HUES64 (cell line): ENCODE data around the gene HERPUD1.
"Not testable (repeated sequence)": the region's sequence is repeated elsewhere in the genome, so short reads cannot be mapped to it uniquely, and the experiment has no call there.

Experiments
- H3K27ac ChIP-seq: 2 replicates; pipeline ENCODE4 v1.7.0; 2013; ENCODE audit warnings: low read depth, low read length, inconsistent platforms
- H3K27me3 ChIP-seq: 2 replicates; pipeline ENCODE4 v1.6.1; 2013; ENCODE audit warnings: mild to moderate bottlenecking, low read length; ENCODE audit not compliant: insufficient read depth
- H3K36me3 ChIP-seq: 2 replicates; pipeline ENCODE4 v1.6.1; 2013; ENCODE audit warnings: mild to moderate bottlenecking, low read length; ENCODE audit not compliant: insufficient read depth
- H3K4me1 ChIP-seq: 2 replicates; pipeline ENCODE4 v1.6.1; 2013; ENCODE audit warnings: mild to moderate bottlenecking, low read length, moderate library complexity; ENCODE audit not compliant: insufficient read depth
- H3K4me3 ChIP-seq: 2 replicates; pipeline ENCODE4 v1.5.1; 2013; ENCODE audit warnings: mild to moderate bottlenecking, low read length, moderate library complexity
- H3K9ac ChIP-seq: 2 replicates; pipeline ENCODE4 v1.6.1; 2013; ENCODE audit warnings: mild to moderate bottlenecking, low read depth, low read length
- H3K9me3 ChIP-seq: 2 replicates; pipeline ENCODE4 v1.6.1; 2013; ENCODE audit warnings: low read depth, low read length; ENCODE audit not compliant: insufficient read depth
- WGBS: fragments of 150-250, 120-280 bp; methylation state at CpG from one replicate; pipeline ENCODE4 v1.1.7; 2013; ENCODE audit warnings: missing lambda C conversion rate; 5-methylcytosine and 5-hydroxymethylcytosine counted together

The HERPUD1 gene

DNA sequence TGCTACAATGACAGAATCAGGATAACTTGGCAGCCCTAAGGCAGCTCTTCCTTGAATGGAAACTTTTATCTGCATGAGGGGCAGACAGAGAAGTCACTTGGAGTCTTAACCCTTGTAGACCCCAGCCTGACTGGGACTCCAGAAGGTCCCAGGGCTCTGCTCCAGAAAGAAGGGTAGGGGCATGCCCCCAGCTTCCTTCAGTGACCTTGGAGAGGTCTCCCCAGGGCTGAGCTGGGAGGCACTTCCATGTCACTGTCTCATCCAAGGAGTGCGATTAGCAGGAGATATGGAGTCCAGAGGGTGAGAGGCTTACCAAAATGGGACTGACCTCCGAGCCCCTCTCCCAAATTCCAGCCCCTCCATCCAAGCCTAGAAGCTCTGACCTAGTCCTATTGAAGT is 54.0 kb downstream of the HERPUD1 start:
- no peak overlapping the region for H3K9ac ChIP-seq
- H3K9me3 ChIP-seq: no peaks in the 10 kb centered on the region
- no peaks in the 10 kb centered on the region for H3K36me3 ChIP-seq
- no peak overlapping the region for H3K4me3 ChIP-seq
- H3K27me3 ChIP-seq: peaks cover 35% of the 10 kb centered on the region
- no peaks in the 10 kb centered on the region; the same call in 1 of the 2 replicates for H3K4me1 ChIP-seq
- 89% methylated on average over 1 of the region's 2 CpGs for WGBS
- H3K27ac ChIP-seq: no peak overlapping the region

DNA sequence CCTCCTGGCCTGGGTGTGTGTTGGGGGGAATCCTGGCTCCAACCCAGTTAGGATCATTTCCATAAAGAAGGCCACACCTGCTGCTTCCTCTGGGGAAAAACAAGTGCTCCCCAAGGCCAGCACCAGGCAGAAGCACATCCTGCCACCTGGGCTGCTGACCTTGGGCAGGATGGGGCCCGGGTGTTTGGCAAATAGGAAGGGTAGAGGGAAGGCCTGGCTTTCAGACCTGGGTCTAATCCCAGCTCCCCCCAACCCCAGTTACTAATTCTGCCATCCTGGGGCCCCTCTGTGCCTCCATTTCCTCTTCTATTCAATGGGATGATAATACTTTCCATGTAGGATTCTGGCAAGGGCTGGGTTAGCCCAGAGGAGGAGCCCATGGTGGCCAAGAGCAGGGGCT is 54.4 kb downstream of the HERPUD1 start:
- H3K27ac ChIP-seq: no peak overlapping the region
- no peak overlapping the region for H3K9ac ChIP-seq
- no CpG with 5 or more reads among the region's 1 CpG for WGBS
- H3K36me3 ChIP-seq: no peaks in the 10 kb centered on the region
- peaks cover 38% of the 10 kb centered on the region for H3K27me3 ChIP-seq
- H3K4me1 ChIP-seq: no peaks in the 10 kb centered on the region; the same call in 1 of the 2 replicates
- no peak overlapping the region for H3K4me3 ChIP-seq
- no peaks in the 10 kb centered on the region for H3K9me3 ChIP-seq

DNA sequence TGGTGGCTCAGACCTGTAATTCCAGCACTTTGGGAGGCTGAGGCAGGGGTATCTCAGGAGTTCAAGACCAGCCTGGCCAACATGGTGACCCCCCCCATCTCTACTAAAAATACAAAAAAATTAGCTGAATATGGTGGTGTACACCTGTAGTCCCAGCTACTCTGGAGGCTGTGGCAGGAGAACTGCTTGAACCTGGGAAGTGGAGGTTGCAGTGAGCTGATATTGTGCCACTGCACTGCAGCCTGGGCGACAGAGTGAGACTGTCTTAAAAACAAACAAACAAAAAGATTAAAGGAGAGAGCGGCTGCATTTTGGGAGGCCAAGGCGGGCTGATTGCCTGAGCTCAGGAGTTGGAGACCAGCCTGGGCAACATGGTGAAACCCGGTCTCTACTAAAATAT is 55.0 kb downstream of the HERPUD1 start:
- H3K27me3 ChIP-seq: peaks cover 38% of the 10 kb centered on the region
- not testable (repeated sequence) for H3K36me3 ChIP-seq, H3K9me3 ChIP-seq, H3K27ac ChIP-seq, H3K9ac ChIP-seq, H3K4me1 ChIP-seq, H3K4me3 ChIP-seq
- WGBS: 92% methylated on average over 4 of the region's 4 CpGs

DNA sequence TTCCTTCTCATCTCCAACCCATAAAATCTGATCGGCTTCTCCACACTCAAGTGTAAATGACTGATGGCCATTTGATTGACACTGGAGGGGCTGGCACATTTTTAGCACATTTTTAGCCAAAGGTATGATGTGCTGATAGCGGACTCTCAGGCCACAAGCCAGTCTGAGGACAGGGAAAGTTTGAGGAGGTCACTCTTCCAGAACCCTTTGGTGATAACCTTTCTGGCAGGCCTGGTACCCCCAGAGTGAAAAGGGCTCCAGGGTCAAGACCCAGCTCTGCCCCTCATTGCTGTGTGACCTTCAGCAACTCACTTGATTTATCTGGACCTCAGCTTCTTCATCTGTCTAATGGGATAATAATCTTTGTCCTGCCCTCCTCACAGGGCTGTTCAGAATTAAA is 55.8 kb downstream of the HERPUD1 start:
- Histone ChIP-seq H3K27ac (no peak overlapping the region), H3K4me3 (no peak overlapping the region), H3K36me3 (no peaks in the 10 kb centered on the region), H3K4me1 (no peaks in the 10 kb centered on the region; the same call in 1 of the 2 replicates), H3K9ac (no peak overlapping the region), H3K9me3 (no peaks in the 10 kb centered on the region), H3K27me3 (peaks cover 38% of the 10 kb centered on the region)
- 89% methylated on average over 2 of the region's 2 CpGs for WGBS

DNA sequence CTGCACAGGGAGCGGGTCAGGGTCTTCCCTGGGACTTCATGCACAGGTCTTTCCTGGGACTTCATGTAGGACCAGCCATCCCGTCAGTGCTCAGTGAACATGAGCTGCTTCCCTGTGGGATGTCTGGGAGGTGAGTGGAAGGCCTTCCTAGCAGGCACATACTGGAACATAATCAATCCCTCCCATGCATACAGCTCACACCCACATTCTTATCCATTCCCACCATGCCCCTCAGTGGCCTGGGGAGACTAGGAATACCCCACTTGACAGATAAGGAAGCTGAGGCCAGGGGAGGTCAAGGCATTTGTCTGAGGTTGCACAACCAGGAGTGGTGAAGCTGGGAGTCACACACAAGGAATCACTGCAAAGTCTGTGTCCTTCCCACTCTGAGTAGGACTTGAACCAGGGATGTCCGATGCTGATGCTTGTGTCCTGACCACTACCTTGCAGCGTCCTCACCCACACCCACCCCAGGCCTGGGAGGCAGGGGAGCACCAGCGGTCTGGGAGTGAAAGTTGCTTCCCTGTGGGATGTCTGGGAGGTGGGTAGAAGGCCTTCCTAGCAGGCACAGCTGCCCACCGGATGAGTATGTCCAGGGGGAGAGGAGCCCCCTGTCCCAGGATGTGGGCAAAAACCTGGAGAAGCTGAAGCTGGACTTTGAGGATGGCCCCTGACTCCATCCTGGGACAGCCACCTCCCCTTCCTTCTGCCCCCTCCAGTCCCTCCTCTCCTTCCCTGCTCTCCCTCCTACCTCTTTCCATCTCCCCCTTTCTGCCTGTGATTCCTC is 56.4 kb downstream of the HERPUD1 start:
- peak overlapping the region; percentile 62 for H3K4me3 ChIP-seq
- 79% methylated on average over 5 of the region's 6 CpGs for WGBS

DNA sequence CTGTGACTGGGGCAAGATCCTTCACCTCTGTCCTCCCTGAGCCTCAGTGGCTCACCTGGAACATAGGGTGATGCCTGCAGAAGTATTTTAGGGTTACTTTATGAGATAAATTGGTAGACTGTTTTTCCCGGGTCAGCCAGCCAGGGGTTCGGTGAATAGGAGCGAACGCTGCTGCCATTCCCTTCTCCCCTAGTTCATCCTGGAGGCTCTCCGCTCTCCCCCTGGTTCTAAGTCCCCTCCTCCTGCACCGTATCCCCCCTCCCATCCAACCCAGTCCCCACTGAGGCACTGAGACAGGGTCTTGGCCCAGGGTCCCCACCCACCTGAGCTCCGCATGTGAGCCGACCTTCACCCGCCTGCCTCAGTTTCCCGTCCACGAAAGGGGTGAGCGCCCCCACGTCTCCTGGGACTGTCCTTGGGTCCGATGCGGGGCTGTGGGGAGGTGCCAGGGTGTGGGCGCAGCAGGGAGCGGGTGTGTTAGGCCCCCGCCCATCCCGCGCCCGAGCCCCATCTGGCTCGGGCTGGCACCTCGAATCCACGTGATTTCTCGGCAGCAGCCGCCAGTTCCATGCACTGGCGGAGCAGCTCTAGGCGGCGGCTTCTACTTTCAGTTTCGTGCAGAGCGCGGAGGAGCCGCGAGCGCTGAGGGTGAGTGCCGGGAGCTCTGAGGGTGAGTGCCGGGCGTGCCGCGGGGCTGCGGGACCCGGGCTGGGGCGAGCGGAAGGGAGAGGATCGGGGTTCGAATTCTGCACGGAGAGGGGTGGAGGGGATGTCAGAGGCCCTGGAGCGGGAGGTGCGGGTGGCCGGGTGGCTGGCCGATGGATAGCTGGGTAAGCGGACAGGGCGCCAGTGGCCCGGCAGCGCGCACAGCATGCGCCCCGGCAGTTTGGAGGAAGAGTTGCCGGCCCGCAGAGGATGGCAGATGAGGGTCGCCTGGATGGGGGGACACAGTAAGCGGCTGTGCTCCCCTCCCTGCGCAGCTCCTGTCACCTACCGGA is 57.3 kb downstream of the HERPUD1 start, which contains the start of gene NLRC5:
Gene NLRC5, plus strand, starts transcription at position 610 of the 998 bp plus-strand sequence. CDS start 31,156 bp downstream, outside the sequence.
- Histone ChIP-seq H3K9me3 (no peaks in the 10 kb centered on the region), H3K36me3 (no peaks in the 10 kb centered on the region), H3K9ac (peak within 1 kb of the TSS; percentile 47), H3K27me3 (peaks cover 39% of the 10 kb centered on the region), H3K4me1 (no peaks in the 10 kb centered on the region), H3K27ac (no peak within 1 kb of the TSS), H3K4me3 (peak within 1 kb of the TSS; percentile 62)
- WGBS: 7% methylated on average over 64 of the region's 64 CpGs

More for the DNA sequence above, 56.4 kb downstream of the HERPUD1 start:
- Histone ChIP-seq H3K9ac (no peak overlapping the region), H3K27ac (no peak overlapping the region), H3K36me3 (no peaks in the 10 kb centered on the region), H3K9me3 (no peaks in the 10 kb centered on the region), H3K27me3 (peaks cover 38% of the 10 kb centered on the region), H3K4me1 (no peaks in the 10 kb centered on the region; the same call in 1 of the 2 replicates)

DNA sequence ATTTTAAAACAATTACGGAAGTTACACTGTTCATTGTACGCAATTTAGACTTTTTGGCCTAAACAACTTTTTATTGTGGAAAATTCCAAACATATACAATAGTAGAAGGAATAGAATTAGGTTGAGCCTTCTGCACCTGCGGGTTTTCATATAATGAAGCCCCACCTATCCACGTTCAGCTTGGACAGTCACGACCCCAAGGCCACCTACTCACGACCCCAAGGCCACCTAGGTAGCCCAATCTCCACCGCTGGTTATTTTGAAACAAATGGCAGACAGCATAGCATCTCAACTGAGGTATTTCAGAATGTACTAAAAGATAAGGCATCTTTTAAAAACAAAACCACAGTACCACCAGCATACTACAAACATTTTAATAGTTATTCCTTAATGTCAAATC is 58.0 kb downstream of the HERPUD1 start:
- H3K9me3 ChIP-seq: no peaks in the 10 kb centered on the region
- peak overlapping the region; percentile 62 for H3K4me3 ChIP-seq
- no peaks in the 10 kb centered on the region for H3K4me1 ChIP-seq
- WGBS: 70% methylated on average over 7 of the region's 7 CpGs
- H3K36me3 ChIP-seq: no peaks in the 10 kb centered on the region
- peaks cover 41% of the 10 kb centered on the region for H3K27me3 ChIP-seq
- H3K27ac ChIP-seq: no peak overlapping the region
- H3K9ac ChIP-seq: no peak overlapping the region; the same call in 1 of the 2 replicates

DNA sequence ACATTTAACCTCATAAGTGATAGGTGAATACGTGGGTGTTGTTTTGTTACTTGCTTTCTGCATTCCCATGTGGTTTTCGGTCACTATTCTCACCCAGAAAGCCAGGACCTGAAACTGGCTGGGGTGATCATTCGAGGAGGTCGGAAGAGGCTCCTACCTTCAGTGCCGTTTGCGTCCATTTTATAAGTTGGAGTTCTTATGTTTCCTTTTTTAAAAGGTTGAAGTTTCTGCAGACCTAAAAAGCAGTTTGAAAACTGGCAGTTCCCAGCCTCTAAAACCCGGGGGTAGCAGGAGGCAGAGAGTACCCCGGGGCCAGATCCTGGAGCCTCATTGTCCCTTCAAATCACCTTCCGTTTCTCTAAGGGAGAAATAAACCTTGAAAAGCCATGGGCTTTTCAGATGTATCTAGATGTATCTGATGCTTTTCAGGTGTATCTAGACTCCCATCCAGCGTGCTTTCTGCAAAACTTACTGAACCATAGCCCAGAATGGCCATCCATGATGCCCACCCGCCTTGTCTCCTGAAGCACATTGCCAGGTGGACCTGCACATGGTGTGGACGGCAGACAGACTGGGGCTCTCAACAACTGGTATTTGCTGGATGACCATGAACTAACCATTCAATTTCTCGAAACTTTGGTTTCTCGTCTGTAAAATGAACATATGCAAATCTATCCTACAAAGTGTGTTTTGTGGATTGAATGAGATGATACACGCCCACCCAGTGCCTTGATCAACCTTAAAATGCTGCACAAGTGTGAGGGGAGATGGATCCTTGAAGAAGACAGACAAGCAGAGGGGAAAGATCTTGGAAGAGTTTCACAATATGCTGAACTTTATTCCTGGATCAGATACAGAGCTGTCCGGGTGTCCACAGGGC is 58.7 kb downstream of the HERPUD1 start:
- WGBS: 90% methylated on average over 16 of the region's 16 CpGs
- H3K4me3 ChIP-seq: no peak overlapping the region
- peaks cover 41% of the 10 kb centered on the region for H3K27me3 ChIP-seq
- no peak overlapping the region for H3K27ac ChIP-seq
- H3K36me3 ChIP-seq: no peaks in the 10 kb centered on the region
- no peaks in the 10 kb centered on the region for H3K9me3 ChIP-seq
- no peak overlapping the region for H3K9ac ChIP-seq
- no peaks in the 10 kb centered on the region for H3K4me1 ChIP-seq

DNA sequence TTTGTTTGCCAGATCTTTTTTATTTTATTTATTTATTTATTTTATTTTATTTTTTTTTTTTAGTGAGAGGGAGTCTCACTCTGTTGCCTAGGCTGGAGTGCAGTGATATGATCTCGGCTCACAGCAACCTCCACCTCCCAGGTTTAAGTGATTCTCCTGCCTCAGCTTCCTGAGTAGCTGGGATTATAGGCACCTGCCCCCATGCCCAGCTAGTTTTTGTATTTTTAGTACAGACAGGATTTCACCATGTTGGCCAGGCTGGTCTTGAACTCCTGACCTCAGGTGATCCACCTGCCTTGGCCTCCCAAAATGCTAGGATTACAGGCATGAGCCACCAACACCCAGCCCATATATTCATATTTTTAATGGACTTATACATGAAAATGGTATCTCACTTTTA is 60.5 kb downstream of the HERPUD1 start:
- not testable (repeated sequence) for H3K9ac ChIP-seq, H3K4me3 ChIP-seq, H3K9me3 ChIP-seq, H3K4me1 ChIP-seq, H3K36me3 ChIP-seq, H3K27ac ChIP-seq
- peaks cover 41% of the 10 kb centered on the region for H3K27me3 ChIP-seq
- 92% methylated on average over 1 of the region's 1 CpG for WGBS

DNA sequence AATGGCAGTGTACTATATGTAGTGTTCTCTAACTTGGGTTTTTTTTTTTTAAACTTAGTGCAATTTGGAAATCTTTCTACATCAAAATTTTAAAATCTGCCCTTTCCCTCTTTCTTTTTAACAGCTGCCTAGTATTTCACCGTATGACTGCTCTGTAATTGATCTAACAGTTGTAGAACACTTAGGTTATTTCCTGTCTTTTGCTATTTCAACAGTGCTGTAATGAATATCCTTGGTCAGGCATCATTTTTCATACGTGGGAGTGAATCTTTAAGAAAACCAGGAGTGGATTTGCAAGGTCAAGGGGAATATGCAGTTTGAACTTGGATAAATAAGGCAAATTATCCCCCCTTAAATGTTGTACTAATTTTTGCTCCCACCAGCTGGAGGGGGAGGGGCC is 61.3 kb downstream of the HERPUD1 start:
- H3K9ac ChIP-seq: no peak overlapping the region
- 69% methylated on average over 2 of the region's 2 CpGs for WGBS
- H3K4me3 ChIP-seq: no peak overlapping the region
- H3K27me3 ChIP-seq: peaks cover 33% of the 10 kb centered on the region
- H3K27ac ChIP-seq: no peak overlapping the region
- no peaks in the 10 kb centered on the region for H3K36me3 ChIP-seq
- no peaks in the 10 kb centered on the region for H3K9me3 ChIP-seq
- no peaks in the 10 kb centered on the region for H3K4me1 ChIP-seq
